Neural progenitor cell (in vitro differentiated cells): ENCODE data around the gene BSND.

Experiments
- EZH2phosphoT487 ChIP-seq: fragments of 200-600 bp; sonication (generic); IDR thresholded peaks from 2 replicates; pipeline ENCODE4 v1.6.1; 2017; ENCODE audit warnings: antibody characterized with exemption
- TF ChIP-seq, protein P1 (sequence below): fragments of 200-600 bp; sonication (generic); IDR thresholded peaks from 2 replicates; pipeline ENCODE4 v1.5.1; 2017; ENCODE audit warnings: antibody characterized with exemption, mild to moderate bottlenecking

DNA sequence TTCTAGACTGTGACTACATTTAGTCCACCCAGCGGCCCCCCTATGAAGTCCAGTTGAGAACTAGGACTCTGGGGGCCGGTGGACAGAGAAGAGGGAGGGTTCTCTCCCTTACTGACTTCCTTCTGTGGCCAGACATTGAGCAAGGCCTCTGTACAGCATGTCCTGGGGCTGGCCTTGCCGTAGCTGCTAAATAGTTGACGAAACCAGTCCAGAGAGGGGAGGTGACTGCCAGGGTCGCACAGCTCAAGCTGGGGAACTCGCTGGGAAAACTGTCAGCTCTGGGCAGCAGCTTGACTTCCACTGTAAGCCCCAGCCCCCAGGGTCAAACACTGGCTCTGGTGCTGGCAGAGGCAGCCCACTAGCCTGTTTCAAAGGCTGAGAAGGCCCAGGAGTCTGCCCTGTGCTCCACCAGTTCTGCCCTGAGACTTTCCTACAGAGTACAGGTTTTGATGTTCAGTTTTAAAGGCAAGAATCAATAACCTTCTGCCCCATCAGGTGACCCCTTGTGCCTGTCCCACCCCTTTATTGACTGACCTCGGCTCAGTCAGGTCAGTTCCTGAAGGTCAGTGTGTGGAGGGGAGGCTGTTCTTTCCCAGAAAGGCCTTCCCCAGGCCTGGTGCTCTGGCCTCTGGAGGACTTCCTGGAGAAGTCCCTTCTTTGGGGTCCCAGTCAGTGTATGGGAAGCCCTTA is 54.7 kb downstream of the BSND start:
- TF ChIP-seq, protein P1, sequence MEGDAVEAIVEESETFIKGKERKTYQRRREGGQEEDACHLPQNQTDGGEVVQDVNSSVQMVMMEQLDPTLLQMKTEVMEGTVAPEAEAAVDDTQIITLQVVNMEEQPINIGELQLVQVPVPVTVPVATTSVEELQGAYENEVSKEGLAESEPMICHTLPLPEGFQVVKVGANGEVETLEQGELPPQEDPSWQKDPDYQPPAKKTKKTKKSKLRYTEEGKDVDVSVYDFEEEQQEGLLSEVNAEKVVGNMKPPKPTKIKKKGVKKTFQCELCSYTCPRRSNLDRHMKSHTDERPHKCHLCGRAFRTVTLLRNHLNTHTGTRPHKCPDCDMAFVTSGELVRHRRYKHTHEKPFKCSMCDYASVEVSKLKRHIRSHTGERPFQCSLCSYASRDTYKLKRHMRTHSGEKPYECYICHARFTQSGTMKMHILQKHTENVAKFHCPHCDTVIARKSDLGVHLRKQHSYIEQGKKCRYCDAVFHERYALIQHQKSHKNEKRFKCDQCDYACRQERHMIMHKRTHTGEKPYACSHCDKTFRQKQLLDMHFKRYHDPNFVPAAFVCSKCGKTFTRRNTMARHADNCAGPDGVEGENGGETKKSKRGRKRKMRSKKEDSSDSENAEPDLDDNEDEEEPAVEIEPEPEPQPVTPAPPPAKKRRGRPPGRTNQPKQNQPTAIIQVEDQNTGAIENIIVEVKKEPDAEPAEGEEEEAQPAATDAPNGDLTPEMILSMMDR = no peak
- TF ChIP-seq EZH2phosphoT487 = no peak
